ENCODE data around the gene TRABD. TPM values are rescaled to one million over a fixed set of nuclear protein-coding genes. Genes with fewer than 3 reads are reported as not detected.
"Not testable (repeated sequence)": the region's sequence is repeated elsewhere in the genome, so short reads cannot be mapped to it uniquely, and the experiment has no call there.

The TRABD gene
- total RNA-seq, 1 donor from 2014 or later = 21.0 TPM

- no peak for DNase-seq
- Histone ChIP-seq H3K4me1 (peaks cover 66% of the 10 kb centered on the region), H3K4me3 (peak overlapping the region; percentile 95), H3K27me3 (ENCODE audit: low read depth) (no peaks in the 10 kb centered on the region), H3K27ac (replicated peaks) (peak overlapping the region; percentile 90), H3K36me3 (peaks cover 35% of the 10 kb centered on the region), H3K9me3 (replicated peaks) (no peaks in the 10 kb centered on the region)
- TF ChIP-seq CTCF (IDR thresholded peaks at IDR 0.05; ENCODE audit: borderline replicate concordance) = no peak
- intact Hi-C loops (cut with micrococcal nuclease) = loop anchor here (10.0 kb wide), 1 partner anchor 47 kb away; no protein-coding TSS in a partner anchor
These were observed 15.7 kb downstream of the TRABD start for GRCh38 chr22:50201191-50202129.

GRCh38 chr22:50202130-50202666 is 16.5 kb downstream of the TRABD start:
- no peak overlapping the region for H3K27ac ChIP-seq (replicated peaks)
- H3K36me3 ChIP-seq = peaks cover 40% of the 10 kb centered on the region
- intact Hi-C loops (cut with micrococcal nuclease) = loop anchor here (10.0 kb wide), 1 partner anchor 47 kb away; no protein-coding TSS in a partner anchor
- peak overlapping the region; percentile 95 for H3K4me3 ChIP-seq
- TF ChIP-seq CTCF (IDR thresholded peaks at IDR 0.05; ENCODE audit: borderline replicate concordance) = no peak
- H3K4me1 ChIP-seq = peaks cover 73% of the 10 kb centered on the region
- no peaks in the 10 kb centered on the region for H3K9me3 ChIP-seq (replicated peaks)
- no peak for DNase-seq
- no peaks in the 10 kb centered on the region for H3K27me3 ChIP-seq (ENCODE audit: low read depth)

GRCh38 chr22:50203288-50203687 is 17.6 kb downstream of the TRABD start:
- Histone ChIP-seq H3K27ac (replicated peaks) (no peak overlapping the region), H3K27me3 (ENCODE audit: low read depth) (no peaks in the 10 kb centered on the region), H3K4me3 (no peak overlapping the region), H3K36me3 (peaks cover 37% of the 10 kb centered on the region), H3K9me3 (replicated peaks) (no peaks in the 10 kb centered on the region), H3K4me1 (peaks cover 80% of the 10 kb centered on the region)
- no peak for DNase-seq
- intact Hi-C loops (cut with micrococcal nuclease) = loop anchor here (10.0 kb wide), 1 partner anchor 48 kb away; no protein-coding TSS in a partner anchor
- no peak for TF ChIP-seq CTCF (IDR thresholded peaks at IDR 0.05; ENCODE audit: borderline replicate concordance)

GRCh38 chr22:50204571-50204970 is 18.9 kb downstream of the TRABD start:
- intact Hi-C loops (cut with micrococcal nuclease) = loop anchor here (10.0 kb wide), 1 partner anchor 50 kb away; no protein-coding TSS in a partner anchor
- H3K4me1 ChIP-seq = peaks cover 76% of the 10 kb centered on the region
- H3K27ac ChIP-seq (replicated peaks) = no peak overlapping the region
- H3K9me3 ChIP-seq (replicated peaks) = no peaks in the 10 kb centered on the region
- no peak for DNase-seq
- no peaks in the 10 kb centered on the region for H3K27me3 ChIP-seq (ENCODE audit: low read depth)
- no peak for TF ChIP-seq CTCF (IDR thresholded peaks at IDR 0.05; ENCODE audit: borderline replicate concordance)
- peaks cover 44% of the 10 kb centered on the region for H3K36me3 ChIP-seq
- no peak overlapping the region for H3K4me3 ChIP-seq

GRCh38 chr22:50204998-50205397 is 19.3 kb downstream of the TRABD start:
- H3K9me3 ChIP-seq (replicated peaks); H3K27me3 ChIP-seq (ENCODE audit: low read depth); H3K4me3 ChIP-seq; DNase-seq: not testable (repeated sequence)
- intact Hi-C loops (cut with micrococcal nuclease) = loop anchor here (10.0 kb wide), 1 partner anchor 50 kb away; no protein-coding TSS in a partner anchor
- H3K36me3 ChIP-seq = peaks cover 46% of the 10 kb centered on the region
- peaks cover 76% of the 10 kb centered on the region for H3K4me1 ChIP-seq
- H3K27ac ChIP-seq (replicated peaks) = peak overlapping the region; percentile 85
